SK-MEL-5 (cell line): ENCODE measurements around the gene RDH16. TPM values are rescaled to one million over a fixed set of nuclear protein-coding genes. Genes with fewer than 3 reads are reported as not detected.

Experiments
- DNase-seq: peaks from one replicate; pipeline ENCODE4 v3.0.0-alpha.2; 2016; ENCODE audit warnings: low read depth, low spot score
- in situ Hi-C: cut with HindIII; loops from 2 replicates; pipeline ENCODE4 v1.10.0; 2016; ENCODE audit warnings: low sequenced_read_pairs, high pct_unique_total_duplicates, low pct_unique_long_range_greater_than_20kb
- polyA plus RNA-seq, 2 experiments: library from polyadenylated mRNA; depleted of rRNA; stranded (reverse); fragments of >200 nt; gene quantifications; 2 replicates each; pipeline ENCODE4 v1.2.3, GENCODE V29; 2015
- total RNA-seq: library from RNA; depleted of rRNA; stranded (reverse); fragments of >200 nt; shearing (Covaris generic); gene quantifications from 2 replicates; pipeline ENCODE4 v1.2.3, GENCODE V29; 2014; rRNA removed

Gene RDH16, protein sequence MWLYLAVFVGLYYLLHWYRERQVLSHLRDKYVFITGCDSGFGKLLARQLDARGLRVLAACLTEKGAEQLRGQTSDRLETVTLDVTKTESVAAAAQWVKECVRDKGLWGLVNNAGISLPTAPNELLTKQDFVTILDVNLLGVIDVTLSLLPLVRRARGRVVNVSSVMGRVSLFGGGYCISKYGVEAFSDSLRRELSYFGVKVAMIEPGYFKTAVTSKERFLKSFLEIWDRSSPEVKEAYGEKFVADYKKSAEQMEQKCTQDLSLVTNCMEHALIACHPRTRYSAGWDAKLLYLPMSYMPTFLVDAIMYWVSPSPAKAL
- total RNA-seq = not detected in 2 replicates
- polyA plus RNA-seq (2015; cell fraction: cytosol; rRNA removed) = not detected in 2 replicates
- polyA plus RNA-seq (2015; cell fraction: nucleus; rRNA removed) = 0.78 and 1.3 TPM in 2 replicates

GRCh38 chr12:56957229-56958052 lies at the start of gene RDH16:
Gene RDH16 (minus strand): TSS chr12:56957608. CDS start chr12:56957462, 146 bp downstream.
- no peak for DNase-seq
- in situ Hi-C loops = no loop called here

GRCh38 chr12:57006809-57007475 lies 49.5 kb upstream of the RDH16 start:
- in situ Hi-C loops = no loop called here
- no peak for DNase-seq

- in situ Hi-C loops = no loop called here
- peak; percentile 56 for DNase-seq
Observed at GRCh38 chr12:57005980-57006808, 48.8 kb upstream of the RDH16 start, which contains the start of gene ZBTB39. Gene ZBTB39 (minus strand): TSS chr12:57006546. CDS start chr12:57004917, 1,629 bp downstream.

DNA sequence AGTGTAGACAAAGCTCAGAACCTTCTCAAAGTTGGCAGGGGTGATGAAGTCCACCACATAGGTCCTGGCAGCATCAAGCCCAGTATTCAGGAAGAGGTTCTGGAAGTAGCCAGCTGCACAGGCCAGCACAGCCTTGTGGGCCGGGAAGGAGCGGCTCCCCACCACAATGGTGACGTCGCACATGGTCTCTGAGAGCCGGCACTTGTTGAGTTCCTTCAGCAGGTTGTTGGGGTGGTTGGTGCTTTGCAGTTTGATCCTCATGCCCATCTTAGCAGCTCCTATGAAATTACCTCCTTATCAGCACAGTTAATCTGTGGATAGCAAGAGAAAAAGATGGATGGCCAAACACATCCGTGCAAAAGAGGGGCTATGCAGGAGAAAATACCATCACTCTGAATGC lies 47.2 kb upstream of the RDH16 start:
- in situ Hi-C loops = no loop called here
- DNase-seq = no peak

DNA sequence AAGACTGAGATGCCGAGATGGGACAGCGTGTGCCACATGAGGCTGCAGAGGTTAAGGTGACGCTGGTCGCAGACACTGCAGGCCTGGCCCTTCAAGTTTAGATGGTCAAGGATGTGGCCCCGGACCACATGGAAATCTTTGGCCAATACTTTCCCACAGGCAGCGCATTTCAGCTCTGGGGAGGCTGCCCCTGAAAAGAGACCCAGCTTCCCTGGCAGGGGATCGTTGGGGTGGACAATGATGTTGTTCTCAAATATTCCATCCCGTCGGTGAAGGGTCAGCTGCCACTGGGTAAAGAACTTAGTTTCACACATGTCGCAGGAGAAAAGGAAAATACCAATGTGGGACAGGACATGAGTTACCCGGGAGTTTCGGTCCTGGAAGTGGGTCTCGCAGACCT lies 46.0 kb upstream of the RDH16 start:
- in situ Hi-C loops = no loop called here

GRCh38 chr12:57001448-57001906 lies 44.1 kb upstream of the RDH16 start:
- peak; percentile 72 for DNase-seq
- in situ Hi-C loops = no loop called here

More for the DNA sequence above, 46.0 kb upstream of the RDH16 start:
- no peak for DNase-seq

- no peak for DNase-seq
- in situ Hi-C loops = no loop called here
Observed at GRCh38 chr12:57000393-57000792, 43.0 kb upstream of the RDH16 start.

DNA sequence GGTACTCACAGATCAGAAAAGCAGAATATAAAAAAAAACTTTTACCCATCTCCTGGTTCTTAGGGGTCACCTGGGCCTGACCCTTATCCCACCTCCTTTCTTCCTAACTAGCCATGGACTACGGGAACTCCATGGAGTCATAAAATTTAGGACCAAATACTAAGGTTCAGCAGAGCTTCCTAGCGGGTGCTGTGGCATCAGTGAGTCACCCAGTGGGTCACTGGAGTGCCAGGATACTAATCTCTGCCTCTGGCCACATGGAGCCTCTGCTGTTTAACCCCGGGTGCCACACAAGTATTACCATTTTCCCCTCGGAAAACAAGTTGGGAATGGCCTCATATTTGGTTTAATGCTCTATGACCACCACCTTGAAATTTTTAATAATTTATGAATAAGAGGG lies 42.0 kb upstream of the RDH16 start:
- in situ Hi-C loops = loop anchor here (25.0 kb wide), 1 partner anchor 237 kb away; the partner anchor contains the start of genes HSD17B6 and PRIM1

DNA sequence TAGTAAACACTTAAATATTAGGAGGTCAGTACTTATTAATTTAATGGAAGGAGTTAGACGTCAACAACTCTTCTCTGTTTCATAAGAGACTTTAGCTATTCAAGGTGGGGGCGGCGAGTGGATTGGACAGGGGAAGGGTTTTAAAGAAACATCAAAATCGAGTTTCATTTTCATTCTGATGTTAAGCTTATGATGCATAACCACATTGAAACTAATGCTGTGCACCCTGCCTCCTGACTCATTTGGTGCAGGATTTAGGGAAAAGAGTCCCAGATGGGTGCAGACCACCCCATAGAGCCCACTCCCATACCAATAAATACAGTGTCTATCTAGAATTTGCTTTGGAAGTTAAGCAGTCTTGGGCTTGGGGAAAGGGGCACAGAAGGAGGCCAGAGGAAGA lies 41.6 kb upstream of the RDH16 start:
- no peak for DNase-seq
- in situ Hi-C loops = loop anchor here (25.0 kb wide), 1 partner anchor 237 kb away; the partner anchor contains the start of genes HSD17B6 and PRIM1

More for the DNA sequence above, 42.0 kb upstream of the RDH16 start:
- DNase-seq = no peak

- in situ Hi-C loops = loop anchor here (25.0 kb wide), 1 partner anchor 236 kb away; the partner anchor contains the start of genes HSD17B6 and PRIM1
- no peak for DNase-seq
Observed at GRCh38 chr12:56998316-56998715, 40.9 kb upstream of the RDH16 start.

GRCh38 chr12:56996793-56997545 lies 39.6 kb upstream of the RDH16 start:
- DNase-seq = no peak
- in situ Hi-C loops = loop anchor here (25.0 kb wide), 1 partner anchor 235 kb away; the partner anchor contains the start of genes HSD17B6 and PRIM1

- DNase-seq = no peak
- in situ Hi-C loops = loop anchor here (25.0 kb wide), 1 partner anchor 234 kb away; the partner anchor contains the start of genes HSD17B6 and PRIM1
Observed at GRCh38 chr12:56995930-56996496, 38.6 kb upstream of the RDH16 start.

- no peak for DNase-seq
- in situ Hi-C loops = loop anchor here (25.0 kb wide), 1 partner anchor 233 kb away; the partner anchor contains the start of genes HSD17B6 and PRIM1
Observed at GRCh38 chr12:56995201-56995929, 38.0 kb upstream of the RDH16 start.

GRCh38 chr12:56994231-56994746 lies 36.9 kb upstream of the RDH16 start:
- no peak for DNase-seq
- in situ Hi-C loops = loop anchor here (25.0 kb wide), 1 partner anchor 232 kb away; the partner anchor contains the start of genes HSD17B6 and PRIM1

DNA sequence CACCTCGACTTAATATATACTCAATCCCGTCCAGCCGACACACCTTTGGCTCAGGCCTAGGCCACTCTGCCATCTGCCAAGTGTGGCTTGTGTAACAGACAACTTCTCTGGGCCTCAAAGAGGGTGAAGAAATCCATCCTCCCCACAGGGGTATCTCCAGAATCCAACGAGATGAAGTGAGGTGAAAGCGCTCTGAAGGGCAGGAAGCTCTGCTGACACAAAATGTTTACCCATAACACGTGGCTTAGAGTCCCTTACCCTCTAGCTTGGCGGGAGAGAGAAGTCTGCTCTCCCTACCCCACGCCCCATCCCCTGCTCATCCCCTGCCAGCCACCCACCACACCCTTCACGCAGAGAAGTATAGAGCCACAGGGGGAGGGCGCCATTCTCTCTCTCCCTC lies 35.9 kb upstream of the RDH16 start:
- no peak for DNase-seq
- in situ Hi-C loops = loop anchor here (25.0 kb wide), 1 partner anchor 231 kb away; the partner anchor contains the start of genes HSD17B6 and PRIM1
